GM18861 (cell line): ENCODE data around the gene POLR3G.

Experiments
- ATAC-seq: cut with Tn5 transposase; IDR thresholded peaks from one replicate; pipeline ENCODE4 v1.9.1; 2021; ENCODE audit not compliant: unreplicated experiment

Gene POLR3G, protein sequence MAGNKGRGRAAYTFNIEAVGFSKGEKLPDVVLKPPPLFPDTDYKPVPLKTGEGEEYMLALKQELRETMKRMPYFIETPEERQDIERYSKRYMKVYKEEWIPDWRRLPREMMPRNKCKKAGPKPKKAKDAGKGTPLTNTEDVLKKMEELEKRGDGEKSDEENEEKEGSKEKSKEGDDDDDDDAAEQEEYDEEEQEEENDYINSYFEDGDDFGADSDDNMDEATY

DNA sequence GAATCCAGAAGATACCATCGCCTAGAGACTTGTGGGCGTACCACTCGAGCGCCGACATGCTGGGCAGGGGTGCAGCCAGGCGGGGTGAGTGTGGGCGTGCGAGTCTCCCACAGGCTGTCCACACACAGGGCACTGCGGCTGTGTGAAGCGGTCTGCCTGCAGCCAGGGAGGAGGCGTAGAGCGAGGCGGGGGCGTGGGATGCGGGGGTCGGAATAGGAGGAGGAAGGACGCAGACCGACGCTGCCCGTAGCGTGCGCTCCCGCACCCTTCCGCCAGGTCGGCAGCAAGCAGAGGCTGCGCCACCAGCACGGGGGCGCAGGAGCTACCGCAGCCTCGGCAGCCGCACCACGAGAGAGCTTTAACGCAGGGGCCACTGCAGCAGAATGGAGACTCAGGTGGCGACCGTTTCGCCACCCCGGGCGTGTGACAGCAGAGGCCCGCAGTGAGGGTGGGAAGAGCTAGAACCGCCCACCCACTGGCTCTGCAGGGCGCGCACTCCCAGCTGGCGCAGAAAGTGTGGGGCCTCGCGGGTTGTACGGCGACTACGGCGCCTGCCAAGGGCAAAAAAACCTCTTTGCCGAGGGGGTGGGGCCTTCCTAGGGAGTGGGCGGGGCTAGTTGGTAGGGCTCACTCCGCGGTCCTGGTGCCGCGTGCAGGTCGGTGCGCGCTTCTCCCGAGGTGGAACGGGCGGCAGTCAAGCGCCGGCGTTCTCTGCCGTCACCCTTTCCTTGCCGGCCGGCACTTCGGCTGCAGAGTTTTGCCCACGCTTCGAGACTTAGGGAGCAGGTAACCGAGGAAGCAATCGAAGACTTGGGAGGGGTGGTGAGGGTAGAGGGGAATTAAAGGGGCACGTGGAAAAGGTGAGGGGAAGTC is at the start of gene POLR3G, which contains the start of gene MBLAC2:
POLR3G (plus strand) TSS at position 630 of the 873 bp plus-strand sequence. CDS start 10,704 bp downstream, outside the sequence.
MBLAC2 (minus strand) TSS at position 537 of the 873 bp plus-strand sequence; CDS start at position 58, 479 bp downstream.
- peak; percentile 83 for ATAC-seq

DNA sequence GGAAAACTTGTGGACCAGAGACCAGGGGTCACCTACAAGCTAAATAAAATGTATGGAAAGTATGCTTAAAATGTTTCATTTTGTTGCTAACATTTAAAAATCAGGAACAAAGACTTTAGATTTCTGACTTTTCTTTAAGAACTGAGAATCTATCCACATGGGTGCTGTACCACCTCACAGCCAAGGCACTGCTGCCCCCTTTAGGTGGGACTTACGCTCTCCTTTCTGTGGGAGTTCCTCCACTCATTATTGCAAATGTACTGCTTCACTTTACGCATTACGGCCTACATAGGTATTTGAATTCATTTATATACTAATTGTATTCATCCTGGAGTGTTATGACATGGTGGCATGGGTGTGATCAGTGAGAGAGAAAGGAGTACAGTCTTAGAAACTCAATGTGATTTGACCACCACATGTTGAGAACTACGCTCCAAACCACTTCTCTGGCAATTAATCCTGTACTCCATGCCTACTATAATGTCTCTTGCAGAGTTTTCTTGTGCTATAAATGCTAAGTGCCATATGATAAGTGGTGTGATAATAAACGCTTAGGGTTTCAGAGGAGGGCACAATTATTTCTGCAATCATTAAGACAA is 40.4 kb upstream of the POLR3G start:
- peak; percentile 77 for ATAC-seq

DNA sequence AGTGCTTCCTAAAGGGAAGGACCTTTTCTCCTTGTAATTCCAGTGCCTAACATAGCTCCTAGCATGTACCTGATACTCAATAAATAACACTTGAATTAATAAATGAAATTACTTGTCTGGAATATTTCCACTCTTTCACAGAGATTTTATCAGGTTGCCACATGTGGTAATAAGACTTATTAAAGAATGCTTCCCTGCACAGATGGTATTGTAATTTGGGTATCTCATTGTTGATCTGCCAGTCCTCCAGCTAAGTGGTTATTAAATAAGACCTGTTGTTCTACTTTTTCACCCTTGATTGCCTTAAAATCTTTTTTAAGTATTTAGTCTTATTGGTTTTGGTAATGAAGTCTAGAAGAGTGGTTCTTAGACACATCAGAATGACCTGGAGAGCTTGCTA is 37.0 kb upstream of the POLR3G start:
- no peak for ATAC-seq

DNA sequence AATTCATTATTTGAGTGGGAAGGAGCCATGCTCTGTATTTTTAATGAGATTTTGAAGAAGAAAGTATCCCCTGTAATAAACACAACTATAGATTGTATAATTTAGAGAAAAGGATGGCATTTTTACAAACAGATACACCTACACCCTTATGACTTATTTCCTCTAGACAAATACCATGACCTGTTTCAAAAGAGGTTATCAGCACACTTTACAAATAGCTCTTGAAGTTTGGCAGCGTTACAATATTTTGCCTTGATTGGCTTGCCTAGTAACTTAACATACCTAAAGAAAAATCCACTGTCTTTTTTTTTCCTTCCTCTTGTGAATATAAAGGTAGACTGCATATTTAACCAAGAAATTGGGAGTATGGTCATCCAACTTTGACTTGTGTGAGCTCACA is 36.6 kb upstream of the POLR3G start:
- no peak for ATAC-seq

DNA sequence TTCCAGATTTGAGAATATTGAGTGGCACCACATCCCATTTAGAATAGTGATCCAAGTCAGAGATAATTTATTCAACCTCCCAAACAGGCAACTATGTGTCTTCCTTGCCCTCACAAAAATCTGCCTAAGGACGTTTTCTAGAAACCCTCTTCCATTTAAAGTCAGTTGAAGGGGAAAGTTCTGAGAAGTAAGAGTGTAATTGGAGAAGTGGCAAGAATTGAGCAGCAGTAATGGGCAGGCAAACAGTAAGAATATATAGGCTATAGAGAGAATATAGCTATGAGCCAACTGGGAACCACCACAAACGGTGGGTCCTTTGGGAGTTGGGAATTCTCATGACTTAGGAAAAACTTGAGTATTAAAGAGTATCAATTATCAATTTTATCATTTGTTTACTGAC is 34.0 kb upstream of the POLR3G start:
- ATAC-seq: no peak

DNA sequence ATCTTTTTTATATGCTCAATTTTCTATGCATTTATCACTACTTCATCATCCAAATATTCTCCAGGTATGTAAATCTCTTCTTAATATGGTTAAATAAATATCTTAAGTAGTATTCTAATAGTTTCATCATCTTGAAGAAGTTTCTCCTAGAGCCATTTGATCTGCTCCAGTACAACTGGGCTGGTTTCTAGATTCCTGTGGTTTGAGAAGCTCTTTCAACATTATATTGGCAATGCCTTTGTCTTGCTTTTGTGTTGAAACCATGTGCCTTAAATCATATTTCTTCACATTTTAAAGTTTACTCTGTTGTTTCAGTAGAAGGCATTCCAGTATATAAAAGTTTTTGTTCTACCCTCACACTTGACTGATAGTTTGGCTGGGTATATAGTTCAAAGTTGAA is 27.7 kb upstream of the POLR3G start:
- ATAC-seq: no peak

DNA sequence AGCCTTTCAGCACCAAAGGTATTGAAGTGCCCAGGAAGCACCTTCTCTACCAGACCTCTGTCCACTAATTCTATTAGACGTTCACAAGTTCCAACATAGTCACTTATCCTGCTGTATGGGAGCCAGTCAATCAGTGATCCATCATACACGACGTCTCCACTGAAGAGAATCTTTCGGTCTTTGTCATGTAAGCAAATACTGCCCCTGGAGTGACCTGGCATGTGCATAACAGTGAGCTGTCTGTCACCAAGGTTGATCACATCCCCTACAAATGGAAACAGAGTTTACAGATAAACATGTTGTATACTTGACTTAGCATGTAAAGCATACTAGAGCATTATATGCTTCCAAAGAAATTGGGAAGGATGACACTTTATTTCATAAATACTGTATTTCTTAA is 13.4 kb upstream of the POLR3G start:
- ATAC-seq: no peak

DNA sequence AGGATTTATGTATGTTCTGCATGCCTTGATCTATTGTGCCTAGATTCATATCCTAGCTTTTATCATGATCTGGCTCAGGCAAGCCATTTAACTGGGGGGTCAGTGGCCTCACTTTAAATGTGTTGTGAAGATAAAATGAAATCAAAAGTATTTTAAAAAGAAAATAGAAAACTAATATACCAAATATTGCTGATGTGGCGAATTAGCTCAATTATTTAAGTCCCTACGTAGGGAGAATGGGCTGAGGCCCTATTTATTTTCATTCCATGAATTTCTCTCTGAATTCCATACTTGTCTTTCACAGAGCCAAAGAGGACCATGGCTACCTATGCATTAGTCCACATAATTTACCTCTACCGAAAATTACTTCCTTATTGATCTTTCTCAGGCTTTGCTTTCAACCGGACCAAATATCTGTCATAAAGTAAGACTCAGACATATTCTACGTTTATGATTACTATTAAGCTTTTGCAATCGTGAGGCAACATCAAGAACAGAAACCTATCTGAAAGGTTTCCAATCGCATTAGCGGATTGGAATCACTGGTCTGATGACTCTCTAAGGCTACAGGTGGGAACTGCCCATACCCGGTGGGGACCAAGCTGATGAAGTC is 1.8 kb upstream of the POLR3G start:
- peak; percentile 6 for ATAC-seq

DNA sequence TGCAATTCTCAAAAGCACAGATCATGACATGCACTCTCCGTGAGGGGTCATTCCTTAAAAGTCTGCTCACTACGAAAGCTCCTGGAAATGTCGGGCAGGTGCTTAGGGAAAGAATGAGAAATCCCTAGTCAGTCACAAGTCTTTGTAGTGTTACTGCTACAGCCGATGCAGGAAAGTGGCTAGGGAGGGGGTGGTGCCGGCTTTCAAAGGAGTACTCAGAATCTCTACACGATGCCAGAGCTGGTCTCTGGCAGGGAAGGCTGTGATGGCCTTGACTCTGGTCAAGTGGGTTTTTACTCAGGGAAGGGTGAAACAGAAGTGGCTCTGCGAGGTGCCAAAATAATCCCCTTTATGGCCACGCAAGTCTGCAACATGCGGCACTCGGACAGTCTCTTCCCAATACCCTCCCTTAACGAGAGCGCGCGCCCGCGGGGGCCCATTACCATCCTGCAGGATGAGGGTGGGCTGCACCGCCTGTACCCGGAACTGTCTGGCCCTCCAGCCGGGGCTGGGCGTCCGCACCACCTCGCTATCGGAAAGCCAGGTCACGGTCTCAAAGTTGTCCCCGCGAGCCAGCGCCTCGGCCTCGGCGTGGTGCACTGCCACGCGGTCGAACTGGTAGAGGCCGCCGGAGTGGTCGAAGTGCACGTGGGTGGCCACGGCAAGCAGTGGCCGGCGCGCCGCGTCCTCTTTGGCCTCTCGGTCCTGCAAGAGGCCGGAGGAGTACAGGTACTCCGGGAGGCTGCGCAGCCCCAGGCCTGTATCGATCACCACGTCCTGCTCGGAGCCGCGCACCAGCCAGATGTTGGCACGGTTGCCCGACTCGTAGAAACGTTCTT is 1.0 kb upstream of the POLR3G start:
- ATAC-seq: peak; percentile 4

DNA sequence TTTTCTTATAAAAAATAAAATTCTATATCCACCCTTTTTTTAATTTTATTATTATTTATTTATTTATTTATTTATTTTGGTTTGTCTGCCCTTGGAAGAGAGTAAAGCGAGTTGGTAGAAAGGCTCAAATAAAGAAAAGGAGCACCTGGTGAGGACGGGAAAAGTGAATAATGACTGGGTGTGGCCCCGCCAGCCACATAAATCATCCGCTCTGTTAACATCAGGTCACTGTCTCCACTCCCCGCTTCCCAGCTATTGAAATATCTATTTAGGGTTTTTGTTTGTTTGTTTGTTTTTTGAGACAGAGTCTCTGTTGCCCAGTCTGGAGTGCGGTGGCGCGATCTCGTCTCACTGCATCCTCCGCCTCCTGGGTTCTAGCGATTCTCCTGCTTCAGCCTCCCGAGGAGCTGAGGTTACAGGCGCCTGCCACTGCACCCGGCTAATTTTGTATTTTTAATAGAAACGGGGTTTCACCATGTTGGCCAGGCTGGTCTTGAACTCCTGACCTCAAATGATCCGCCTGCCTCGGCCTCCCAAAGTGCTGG is 844 bp downstream of the POLR3G start:
- no peak for ATAC-seq

DNA sequence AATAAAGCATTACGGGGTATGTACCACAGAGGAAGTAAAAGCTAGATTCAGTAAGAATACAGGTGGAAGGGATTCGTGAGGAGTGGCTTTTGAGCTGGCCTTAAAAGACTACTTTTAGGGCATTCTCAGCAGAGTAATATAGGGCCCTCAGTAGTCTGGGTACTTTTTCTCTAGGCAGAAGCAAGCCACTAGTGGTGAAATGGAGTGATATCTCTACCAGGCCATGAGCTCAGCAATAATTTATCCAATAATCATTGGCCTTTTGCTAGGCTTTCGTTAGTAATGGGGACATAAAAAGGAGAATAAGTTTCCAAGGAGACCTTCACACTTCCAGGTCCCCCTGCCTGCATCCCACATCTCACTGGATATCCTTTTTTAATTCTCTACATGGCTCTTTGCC is 1.7 kb downstream of the POLR3G start:
- no peak for ATAC-seq

DNA sequence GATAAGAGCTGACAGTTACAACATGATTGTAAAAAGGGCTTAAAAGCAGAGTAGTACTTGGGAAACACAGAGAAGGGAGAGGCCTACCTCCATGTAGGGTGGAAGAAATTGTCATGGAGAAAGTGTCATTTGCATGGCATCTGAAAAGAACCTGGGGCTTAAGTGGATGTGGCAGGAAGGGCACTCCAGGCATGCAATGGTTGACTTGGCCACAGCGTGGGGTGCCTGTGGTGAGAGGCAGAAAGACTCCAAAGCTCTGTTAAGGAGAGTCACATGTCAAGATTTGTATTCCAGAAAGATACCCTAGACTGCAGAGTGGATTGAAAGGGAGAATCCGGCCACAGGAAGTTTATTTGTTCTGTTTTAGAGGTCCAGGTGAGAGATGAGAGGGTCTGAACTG is 2.4 kb downstream of the POLR3G start:
- ATAC-seq: no peak

DNA sequence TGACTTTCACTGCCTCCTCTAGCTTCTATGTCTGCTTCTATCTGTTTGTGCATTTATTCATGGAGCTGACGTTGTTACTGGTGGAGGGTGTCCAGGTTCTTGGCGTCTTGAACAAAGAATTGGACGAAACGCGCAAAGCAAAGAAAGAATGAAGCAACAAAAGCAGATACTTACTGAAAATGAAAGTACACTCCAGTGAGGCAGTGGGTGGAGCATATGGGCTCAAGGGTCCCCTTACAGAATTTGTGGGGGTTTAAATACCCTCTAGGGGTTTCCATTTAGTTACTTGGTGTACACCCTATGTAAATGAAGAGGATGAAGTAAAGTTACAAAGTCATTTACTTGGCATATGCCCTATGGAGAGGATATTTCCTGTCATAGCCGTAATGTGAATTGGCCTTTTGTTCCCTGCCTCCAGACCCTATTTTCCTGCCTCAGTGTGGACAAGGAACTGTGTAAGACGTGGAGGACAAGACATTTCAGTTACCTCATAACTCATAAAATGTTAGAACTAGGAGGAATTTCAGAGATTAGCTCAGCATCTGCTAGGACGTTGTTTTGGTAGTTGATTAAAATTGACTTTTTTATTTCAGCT is 3.1 kb downstream of the POLR3G start:
- no peak for ATAC-seq

DNA sequence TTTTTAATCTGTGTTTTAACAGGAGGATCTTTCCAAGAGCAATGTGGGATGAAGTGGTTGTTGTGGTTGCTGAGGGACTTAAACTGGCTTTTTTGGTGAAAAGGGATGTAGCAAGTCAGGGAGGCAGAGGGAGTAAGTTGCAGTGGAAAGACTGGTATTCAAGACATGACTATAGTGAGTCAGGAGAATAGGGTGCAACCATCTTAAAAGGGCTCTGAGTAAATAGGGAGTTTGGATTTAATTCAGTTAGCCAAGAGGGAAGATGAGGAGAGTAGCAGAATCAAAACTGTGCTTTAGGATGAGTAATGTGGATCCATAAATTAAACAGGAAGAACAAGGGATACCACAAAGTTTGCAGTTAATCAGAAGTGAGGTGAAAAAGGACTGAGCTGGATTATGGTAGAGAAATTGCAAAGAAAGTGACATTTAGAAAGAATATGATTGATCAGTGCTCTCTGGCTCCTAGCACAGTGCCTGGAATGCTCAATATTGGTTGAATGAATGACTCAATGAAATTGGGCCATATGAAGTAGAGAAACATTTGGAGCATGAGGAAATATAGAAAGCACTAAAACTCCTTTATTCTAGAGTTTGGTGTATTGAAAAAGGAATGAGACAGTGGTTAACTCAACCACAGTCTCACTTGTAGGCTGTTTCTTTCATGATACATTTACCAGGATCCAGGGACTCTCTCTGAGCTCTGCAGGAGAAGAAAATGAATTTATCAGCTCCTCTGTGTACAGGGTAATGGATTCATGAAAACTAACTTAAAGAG is 5.1 kb downstream of the POLR3G start:
- ATAC-seq: no peak

DNA sequence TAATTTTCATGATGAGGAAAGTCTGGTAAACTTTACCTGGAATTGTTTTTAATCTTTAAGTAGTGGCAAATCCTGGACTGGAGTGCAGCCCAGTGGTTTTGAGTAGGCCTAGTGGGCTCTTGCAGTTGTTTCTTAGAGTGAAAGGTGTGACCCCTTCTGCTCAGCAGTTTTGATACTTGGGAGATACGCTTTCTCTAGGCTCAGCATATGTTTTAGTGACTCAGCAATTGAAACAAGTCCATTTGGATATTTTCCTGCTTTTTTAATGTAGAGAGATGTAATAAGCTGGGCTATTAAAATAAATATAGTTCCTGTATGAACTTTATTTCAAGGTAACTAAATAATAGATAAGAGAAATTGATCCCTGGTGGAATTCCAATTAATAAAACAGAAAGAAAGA is 6.0 kb downstream of the POLR3G start:
- ATAC-seq: no peak

DNA sequence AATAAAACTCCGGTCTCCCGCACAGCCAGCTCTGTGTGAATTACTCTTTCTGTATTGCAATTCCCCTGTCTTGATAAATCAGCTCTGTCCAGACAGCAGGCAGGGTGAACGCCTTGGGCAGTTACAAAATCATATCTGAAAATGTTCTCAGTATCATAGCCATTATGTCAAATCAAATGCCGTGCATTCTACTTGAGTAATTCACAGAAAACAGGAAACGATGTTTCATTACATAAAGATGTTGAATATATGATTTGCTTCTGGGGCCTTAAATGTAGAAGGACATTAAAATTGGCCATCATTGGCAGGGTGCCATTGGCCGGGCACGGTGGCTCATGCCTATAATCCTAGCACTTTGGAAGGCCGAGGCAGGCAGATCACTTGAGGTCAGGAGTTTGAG is 8.5 kb downstream of the POLR3G start:
- no peak for ATAC-seq

DNA sequence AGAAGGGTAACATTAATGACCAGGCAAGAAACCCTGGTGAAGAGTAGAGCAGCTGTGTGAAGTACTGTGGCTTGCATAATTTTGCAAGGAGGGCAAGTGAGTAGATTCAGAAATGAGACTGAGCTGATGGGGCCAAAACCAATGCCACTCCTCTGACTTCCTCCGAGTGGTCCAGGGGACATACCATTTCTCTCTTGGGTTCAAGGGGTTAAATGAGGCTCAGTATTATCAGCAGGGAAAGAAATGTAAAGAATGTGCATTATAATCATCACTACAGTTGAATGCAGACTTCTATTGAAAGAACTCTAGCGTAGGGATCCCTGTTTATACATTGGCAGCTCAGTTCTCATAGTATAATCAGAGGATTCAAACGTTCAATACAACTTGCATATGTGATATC is 9.9 kb downstream of the POLR3G start:
- ATAC-seq: no peak

DNA sequence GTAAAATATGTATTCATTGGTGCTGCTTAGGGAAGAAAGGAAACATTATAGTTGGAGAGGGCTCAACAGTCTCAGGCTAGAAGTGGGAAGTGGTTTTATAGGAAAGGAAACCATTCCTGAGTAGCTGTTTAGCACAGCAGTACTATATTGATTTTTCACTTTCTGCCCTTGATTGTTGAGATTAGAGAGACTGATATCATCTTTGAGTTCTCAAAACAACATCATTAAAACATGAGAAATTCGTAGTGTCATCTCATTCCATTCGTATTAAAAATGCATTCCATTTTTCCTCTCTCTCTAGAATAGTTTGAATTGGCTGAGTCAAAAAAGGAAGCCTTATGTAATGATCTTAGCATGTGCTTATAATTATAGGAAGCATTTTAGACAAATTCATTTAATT is 14.1 kb downstream of the POLR3G start:
- no peak for ATAC-seq

DNA sequence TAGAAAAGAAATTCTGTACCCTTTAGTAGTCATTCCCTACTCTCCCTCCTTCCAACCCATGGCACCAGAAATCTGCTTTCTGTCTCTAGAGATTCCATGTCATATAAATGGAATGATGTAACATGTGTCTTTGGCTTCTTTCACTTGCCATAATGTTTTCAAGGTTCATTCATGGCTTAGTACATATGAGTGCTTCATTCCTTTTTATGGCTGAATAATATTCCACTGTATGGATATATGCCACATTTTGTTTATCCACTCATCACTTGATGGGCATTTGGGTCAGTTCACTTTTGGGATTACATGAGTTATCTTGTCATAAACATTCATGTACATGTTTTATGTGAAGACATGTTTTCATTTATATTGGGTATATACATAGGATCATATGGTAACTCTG is 19.4 kb downstream of the POLR3G start:
- ATAC-seq: no peak
